Fibroblast of skin of left biceps (primary cell): ENCODE data around the gene SHC4.

Experiments used
- DNase-seq, 2 experiments: peaks; one replicate each; pipeline ENCODE4 v3.0.0-alpha.2; 2013; ENCODE audit warnings: low read depth in 2 of 2

SHC4 gene, protein sequence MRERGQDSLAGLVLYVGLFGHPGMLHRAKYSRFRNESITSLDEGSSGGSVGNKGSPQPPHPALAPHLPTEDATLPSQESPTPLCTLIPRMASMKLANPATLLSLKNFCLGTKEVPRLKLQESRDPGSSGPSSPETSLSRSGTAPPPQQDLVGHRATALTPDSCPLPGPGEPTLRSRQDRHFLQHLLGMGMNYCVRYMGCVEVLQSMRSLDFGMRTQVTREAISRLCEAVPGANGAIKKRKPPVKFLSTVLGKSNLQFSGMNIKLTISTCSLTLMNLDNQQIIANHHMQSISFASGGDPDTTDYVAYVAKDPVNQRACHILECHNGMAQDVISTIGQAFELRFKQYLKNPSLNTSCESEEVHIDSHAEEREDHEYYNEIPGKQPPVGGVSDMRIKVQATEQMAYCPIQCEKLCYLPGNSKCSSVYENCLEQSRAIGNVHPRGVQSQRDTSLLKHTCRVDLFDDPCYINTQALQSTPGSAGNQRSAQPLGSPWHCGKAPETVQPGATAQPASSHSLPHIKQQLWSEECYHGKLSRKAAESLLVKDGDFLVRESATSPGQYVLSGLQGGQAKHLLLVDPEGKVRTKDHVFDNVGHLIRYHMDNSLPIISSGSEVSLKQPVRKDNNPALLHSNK

DNA sequence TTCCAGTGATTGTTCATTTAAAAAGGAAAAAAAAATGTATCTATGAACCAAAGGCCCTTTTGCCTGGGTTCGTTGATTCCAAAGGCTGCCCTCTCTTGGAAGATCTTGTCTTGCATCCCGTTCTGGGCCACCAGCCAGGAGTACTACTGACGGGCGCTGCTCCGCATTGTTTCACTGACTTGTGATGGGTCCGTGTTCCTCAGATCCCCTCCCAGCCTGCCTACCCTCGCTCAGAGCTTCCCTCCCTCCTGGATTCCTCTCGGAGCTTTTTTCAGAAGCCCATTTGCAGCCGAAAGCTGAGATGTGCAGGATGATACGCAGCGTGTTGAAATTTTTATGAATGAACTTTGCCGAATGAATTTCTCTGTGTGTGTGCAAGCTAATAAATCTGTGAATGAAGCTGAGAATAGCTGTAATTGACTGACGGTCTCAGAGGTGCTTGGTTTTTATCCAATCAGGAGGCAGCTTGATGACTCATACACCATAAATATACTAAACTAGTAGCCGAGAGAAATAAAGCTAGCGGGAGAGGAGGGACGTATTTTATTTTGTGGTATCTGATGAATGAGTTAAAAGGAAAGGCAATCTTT is at the start of gene SHC4:
SHC4 (minus strand) TSS at position 396 of the 590 bp plus-strand sequence. CDS start 904 bp downstream, outside the sequence.
- peak; percentile 73 to 78 for DNase-seq

DNA sequence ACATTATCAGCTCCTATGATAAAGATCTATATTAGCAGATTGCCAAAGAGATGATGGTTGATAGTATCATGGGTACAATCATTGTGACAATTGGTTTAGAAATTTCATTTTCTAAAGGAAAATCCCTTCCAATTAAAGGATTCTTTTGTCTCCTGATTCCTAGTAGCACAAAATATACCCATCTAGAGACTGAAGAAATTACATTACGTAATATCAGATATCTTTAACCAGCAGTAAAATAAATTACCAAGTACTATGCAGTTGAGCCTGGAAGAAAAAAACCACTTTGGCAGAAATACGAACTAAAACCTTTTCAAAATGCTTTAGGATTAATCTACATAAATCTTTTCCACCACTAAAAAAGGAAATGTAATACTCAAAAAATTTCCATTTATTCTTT is 35.6 kb upstream of the SHC4 start:
- no peak for DNase-seq

DNA sequence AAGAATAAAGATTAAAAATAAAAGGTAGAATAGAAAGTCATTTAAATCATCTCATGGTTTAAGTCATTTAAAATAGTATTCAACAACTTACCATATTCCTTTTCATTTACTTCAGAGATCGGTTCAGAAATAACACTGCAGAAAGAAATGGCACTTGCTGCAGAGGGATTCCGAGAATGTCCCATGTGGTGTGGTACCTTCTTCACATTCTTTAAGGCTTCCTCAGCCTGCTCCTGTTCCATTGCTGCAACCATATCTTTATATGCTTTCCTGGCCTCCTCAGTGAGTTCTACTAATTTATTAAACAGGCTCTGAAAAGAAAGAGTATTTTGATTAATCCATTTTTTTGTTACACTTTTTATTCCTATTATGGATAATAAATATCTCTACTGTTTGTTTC is 32.6 kb upstream of the SHC4 start:
- DNase-seq = no peak

DNA sequence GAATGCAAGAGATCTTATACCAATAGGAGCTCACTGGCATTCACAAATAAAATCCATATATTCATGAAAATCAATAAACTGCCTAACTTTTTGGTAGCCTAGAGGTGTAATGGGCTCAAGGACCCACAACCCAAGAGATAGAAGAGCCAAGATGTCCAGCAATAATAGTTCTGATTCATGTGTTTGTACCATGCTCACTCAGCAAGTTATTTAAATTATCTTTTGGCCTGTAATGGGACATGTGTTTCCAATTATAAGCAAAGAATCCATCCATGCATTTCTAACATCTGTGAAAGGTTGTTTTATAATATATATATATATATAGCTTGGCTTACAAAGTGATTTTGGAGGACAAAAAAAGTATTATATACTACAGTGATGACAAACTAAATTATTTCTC is 29.7 kb upstream of the SHC4 start:
- peak; percentile 50 to 67 for DNase-seq

DNA sequence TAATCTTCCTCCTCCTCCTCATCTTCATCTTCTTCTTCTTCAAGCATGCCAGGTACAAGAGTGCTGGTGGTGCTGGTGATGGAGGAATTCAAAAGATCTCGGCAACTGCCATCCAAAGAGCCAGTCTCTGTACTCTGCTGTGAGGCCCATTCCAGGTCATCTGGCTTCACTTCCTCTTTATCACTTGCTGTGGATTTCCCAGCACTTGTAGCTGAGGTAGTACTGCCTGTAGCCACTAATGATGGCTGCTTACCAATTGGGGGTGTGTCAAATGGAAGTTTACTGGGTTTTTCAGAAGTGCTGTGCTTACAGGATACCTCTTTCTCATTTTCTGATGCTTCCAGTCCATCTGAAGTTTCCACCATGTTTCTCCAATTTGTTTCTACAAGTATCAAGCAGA is 28.8 kb upstream of the SHC4 start:
- no peak for DNase-seq

DNA sequence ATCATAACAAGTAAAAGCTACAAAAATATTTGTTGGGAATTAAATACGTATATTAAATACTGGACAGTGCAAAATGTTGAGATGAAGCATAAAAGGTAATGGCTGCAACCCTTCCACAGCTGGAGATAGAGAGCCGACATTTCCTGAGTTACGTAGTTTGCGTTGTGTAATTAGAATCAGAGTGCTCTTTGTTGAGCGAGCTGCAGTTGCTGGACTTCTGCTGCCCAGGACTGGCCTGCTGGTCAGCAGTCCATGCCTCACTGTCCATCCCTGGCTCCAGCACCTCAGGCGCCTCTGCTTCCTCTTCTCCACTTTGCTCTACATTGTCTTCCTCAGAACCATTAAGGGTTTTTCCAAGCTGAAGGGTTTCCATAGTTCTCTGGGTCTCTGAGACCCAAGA is 28.4 kb upstream of the SHC4 start:
- no peak for DNase-seq

DNA sequence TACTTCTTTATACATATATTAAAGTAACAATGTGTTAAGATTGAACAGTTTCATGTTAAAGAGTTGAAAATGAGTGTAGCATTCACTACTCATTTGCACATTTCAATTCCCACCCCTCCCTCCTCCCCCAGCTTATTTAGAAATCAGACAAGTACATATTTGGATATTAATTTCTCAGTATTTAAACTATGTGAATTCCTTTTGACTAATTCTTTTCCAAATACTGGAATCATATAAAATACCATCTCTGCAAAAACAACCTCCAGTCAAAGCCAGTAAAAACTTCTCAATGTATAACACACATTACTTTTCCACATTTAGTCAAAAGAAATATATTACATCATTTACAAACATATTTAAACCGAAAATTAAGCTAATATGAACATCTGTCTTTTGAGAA is 25.5 kb upstream of the SHC4 start:
- no peak for DNase-seq

DNA sequence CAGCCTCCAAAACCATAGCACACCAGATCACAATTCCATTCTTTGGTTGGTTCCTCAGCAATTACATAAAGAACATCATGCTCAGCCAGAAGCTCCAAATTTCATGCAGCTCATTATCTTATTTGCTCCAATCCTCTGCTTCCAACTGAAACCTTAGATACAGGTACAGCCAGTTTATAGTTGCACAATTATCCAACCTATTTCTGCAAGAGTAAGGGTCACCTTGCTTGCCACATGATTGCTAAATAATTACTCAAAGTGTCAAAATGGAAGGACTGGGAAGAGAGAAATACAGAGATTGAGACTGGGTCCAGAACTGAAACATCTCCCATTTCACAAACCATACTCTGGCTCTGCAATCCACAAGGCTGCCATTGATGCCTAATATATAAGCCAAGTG is 23.4 kb upstream of the SHC4 start:
- no peak for DNase-seq

DNA sequence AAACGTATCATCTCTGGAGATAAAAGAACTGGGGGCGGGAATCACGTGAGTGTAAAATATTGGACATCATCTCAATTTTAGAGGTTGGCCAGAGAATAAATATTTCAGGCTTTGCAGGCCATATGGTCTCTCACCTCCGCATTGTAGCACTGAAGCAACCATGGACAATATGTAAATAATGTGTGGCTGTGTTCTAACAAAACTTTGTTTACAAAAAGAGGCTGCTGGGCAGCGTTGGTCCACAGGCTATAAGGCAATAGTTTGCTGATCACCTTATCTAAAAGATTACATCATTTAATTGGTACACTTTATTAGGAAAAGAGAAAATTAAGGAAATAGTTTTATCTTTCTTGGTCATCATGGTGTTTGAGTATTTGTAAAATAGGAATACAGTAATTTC is 22.5 kb upstream of the SHC4 start:
- DNase-seq = no peak

DNA sequence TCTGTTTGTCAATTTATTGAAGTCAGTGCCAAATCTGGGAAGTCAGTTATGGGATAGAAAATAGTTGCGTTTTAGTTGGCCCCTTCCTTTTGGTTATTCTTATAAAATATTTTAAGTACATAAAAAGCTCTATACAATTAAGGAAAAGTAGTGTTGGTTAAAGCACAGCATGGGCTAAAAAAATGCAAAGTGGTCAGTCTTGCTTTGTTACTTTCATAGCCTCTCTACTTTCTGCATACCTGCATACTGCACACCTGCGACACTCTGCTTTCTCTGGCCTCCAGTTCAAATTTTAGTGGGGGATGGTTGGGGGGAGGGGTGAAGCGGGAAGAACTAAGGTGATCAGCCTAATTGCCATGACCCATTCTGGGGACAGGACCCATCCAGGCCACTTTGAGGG is 21.8 kb upstream of the SHC4 start:
- DNase-seq = no peak

DNA sequence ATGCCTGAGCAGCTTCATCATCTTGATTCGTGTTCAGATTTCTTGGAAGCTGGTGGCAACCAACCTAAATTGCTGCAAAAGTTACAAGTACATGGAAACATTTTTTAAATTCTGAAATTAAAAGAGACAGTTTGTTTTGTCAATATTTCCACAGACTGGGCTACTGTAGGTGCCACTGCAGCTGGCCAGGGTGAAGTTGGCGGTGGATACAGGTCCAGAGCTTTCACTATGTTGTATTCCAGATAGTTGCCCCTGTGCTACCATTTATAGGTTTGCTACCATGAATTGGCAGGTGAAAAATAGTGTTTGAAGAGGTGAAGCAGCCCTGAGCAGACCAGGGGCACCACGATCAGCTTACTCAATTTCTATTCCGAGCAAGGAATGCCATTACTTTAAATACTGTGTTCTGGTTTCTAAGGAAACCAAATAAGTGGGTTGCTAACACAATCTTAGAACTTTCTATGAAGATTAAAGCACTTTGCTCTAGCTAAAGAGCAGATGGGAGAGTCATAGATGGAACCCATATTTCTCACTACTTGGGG is 21.2 kb upstream of the SHC4 start:
- no peak for DNase-seq

DNA sequence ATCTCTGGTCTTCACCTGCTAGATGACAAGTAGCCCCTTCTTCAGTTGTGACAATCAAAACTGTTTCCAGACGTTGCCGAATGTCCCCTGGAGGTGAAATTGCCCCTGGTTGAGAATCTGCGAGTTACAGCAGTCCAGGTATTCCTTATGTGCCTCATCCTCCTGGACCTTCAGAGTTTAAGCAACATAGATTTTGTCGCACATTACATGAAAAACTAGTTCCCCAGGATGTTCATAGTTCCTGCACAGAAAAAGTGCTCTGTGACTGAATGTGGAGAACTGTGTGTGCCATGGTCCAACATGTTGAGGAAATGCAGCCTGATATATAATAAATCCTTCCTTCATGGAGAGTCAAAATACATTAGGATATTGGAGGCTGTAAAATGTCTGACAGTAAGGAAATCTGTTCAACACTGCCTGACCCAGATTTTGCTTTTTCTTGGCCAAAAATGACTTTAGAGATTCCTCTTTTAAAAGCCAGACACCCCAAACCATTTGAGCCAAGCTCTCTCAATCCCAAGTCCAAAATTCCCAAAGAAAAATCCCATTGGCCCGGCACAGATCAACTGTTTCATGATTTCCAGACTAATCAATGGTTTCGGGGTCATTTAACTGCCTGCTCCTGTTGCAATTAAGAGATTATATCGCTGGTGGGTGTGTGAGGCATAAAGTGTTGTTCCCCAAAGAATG is 20.4 kb upstream of the SHC4 start:
- DNase-seq = no peak

DNA sequence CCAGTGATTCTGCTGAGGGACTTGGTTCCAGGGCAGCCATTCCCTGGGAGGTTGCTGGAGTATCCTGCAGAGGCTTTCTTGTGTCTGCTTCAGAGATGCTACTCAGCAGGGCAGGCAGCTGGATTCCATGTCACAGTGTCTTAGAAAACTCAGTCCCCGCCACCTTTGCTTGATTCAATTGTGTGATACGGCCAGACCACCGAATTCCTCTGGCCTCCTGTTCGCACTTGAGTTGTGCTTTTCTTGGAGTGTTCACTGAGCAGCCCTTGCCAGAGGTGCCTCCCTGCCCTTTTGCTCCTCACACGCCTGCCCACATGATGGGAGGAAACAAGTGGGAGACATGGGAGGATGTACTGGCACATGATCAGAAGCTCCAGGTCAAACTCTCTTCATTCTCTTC is 19.6 kb upstream of the SHC4 start:
- DNase-seq = no peak

DNA sequence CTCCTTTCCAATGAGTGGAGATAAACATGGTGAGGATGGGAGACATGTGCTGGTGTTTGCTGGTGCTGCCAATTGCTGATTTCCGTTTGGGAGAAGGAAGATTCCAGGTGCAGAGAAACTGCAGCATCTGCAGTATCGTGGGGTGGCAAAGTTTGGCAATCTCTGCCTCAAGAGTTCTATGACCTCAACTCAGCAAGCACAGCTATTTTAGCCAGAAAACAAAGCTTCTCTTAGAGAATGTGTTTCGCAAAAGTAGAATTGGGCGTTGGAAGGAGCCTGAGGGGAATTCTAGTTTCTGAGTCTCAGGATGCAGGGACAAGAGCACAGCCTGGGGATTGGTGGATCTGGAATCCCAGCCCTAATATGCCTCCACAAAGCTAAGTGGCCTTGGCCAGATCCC is 18.2 kb upstream of the SHC4 start:
- no peak for DNase-seq

DNA sequence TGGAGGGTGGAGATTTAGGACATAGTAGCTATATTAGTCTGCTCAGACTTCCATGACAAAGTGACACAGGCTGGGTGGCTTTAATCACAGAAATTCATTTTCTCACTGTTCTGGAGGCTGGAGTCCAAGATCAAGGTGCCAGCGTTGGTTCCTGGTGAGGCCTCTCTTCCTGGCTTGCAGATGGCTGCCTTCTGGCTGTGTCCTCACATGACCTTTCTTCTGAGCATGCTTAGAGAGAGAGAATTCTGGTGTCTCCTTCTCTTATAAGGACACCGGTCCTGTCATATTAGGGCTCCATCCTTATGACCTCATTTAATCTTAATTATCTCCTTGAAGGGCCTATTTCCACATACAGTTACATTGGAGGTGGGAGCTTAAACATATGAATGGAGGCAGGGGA is 14.9 kb upstream of the SHC4 start:
- no peak for DNase-seq

DNA sequence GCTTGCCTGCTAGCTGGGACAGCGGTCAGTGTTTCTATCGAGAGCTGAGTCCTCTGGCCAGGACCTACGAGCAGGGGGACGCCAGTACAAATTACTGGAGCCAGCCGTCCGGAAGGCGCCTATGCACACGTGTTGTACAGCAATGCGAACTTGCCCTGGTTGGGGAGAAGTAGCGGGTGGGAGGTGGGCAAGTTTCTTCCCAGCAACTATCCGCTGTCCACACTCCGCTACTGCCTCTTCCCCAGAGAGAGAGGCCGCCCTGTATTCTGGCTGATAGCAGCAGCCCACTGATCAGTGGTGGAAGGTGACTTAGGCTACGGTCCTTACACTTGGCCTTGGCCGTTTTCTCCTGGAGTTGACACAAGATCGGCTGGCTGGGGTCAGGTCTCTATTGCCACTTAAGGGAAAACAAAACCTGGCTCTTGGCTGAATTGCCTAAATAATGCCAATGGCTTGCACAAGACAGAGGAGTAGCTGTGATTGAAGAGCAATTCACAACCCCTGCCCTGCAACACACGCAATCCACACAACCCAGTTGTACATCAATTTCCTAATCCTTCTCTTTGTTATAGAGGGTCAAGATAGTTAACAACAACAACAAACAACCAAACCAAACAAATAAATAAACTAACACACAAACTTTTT is 12.8 kb upstream of the SHC4 start:
- no peak for DNase-seq

DNA sequence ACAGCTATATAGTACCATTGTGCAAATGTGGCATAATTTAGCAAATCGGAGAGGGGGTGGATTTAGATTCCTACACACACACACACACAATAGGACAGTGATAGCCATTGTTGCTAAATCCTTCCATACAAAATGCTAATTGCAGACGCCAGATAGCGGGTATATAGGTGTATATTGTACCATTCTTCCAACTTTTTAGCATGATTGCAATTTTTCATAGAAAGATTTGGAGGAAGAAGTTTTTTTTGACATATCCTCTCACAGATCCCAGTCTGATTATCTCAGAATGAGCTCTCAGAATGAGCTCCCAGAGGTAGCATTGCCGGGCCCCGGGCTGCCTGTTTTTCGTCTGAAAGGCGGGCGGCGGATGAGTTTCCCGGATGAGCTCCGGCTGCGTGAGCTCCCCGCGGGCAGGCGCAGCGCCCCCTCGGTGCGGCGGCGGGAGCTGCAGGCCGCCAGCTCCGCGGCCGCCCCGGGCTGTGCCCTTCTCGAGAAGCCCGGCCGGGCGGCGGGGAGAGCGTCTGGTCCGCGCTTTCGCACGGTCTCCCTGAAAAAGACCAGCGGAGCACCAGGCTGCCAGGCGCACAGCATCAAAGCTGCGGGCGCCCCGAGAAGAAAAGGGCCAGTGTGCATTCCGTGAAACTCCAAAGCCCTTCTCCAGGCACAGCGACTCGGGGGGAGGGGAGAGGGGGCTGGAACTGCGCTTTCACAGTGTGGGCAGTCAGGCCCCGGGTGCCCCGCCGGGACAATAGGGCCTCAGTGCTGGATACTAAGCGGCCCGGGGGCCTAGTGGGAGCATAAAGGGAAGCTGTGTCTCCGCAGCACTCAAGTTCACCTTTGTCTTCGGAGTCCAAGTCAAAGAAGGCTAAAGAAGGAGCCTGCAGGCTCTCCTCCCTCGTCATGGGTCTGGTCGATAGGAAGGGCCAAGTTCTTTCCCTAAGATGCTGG is 12.0 kb upstream of the SHC4 start:
- DNase-seq = peak in 1 of 2 experiments; percentile 50

DNA sequence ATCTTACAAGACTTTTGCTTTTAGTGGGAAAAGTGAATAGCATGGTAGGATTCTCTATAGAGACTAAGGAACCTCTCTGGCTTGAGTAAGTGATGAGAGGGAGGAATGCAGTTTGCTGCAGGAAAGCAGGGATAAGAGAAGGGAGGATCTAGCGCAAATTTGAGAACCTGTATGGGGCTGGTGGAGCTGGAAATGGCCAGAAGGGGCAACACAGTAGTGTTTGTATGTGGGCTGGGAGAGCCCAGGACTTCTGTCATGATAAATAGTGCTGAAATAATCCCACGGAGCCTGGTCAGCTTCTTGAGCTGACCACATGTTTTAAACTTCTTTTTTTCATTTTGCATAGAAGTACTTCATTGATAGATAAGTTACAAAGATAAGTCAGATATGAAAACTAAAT is 11.2 kb upstream of the SHC4 start:
- DNase-seq = no peak

DNA sequence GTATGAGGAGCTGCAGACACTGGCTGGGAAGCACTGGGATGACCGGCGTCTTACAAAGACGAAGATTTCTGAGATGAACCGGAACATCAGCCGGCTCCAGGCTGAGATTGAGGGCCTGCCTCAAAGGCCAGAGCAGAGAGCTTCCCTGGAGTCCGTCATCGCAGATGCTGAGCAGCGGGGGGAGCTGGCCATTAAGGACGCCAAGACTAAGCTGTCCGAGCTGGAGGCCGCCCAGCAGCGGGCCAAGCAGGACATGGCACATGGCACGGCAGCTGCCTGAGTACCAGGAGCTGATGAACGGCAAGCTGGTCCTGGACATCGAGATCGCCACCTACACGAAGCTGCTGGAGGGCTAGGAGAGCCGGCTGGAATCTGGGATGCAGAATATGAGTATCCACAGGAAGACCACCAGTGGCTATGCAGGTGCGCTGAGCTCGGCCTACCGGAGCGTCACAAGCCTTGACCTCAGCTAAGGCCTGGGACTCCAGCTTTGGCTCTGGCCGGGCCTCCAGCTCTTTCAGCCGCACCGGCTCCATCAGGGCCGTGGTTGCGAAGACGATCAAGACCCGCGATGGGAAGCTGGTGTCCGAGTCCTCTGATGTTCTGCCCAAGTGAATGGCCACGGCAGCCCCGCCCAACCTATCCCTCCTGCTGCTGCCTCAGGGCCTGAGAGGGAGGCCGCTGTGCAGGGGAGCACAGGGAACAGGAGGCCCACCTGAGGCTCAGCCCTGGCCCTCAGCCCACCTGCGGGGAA is 9.2 kb upstream of the SHC4 start:
- DNase-seq = no peak

DNA sequence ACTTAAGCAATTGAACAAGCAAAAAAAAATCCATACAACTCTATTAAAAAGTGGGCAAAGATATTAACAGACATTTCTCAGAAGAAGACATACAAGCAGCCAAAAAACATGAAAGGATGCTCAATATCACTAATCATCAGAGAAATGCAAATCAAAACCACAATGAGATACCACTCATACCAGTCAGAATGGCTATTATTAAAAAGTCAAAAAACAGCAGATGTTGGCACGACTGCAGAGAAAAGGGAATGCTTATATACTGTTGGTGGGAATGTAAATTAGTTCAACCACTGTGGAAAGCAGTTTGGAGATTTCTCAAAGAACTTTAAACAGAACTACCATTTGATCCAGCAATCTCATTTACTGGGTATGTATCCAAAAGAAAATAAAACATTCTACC is 7.2 kb upstream of the SHC4 start:
- peak; percentile 50 to 51 for DNase-seq
